Measurements from ENCODE around the gene ASCC2. TPM values are rescaled to one million over a fixed set of nuclear protein-coding genes. Genes with fewer than 3 reads are reported as not detected.

ASCC2 gene
- total RNA-seq (19.8 and 23.8 TPM in 2 replicates), polyA plus RNA-seq (30.5 and 41.2 TPM in 2 replicates), polyA minus RNA-seq (ENCODE audit: low replicate concordance) (92.2 and 187 TPM in 2 replicates)
- 46.2 and 50.9 TPM in 2 replicates for polyA plus RNA-seq (2012)

- peak within 1 kb of the TSS; percentile 93 for H2AFZ ChIP-seq (ENCODE audit: low read length)
- H3K79me2 ChIP-seq (ENCODE audit: control insufficient read depth, insufficient read depth, low read length) = peaks cover 14% of the 10 kb centered on the region
- no peaks in the 10 kb centered on the region for H3K27me3 ChIP-seq (ENCODE audit: control insufficient read depth, insufficient read depth, low read length)
- TF ChIP-seq CTCF (conservative IDR thresholded peaks at IDR 0.05 in 1 of 2, IDR thresholded peaks at IDR 0.05 in 1 of 2; ENCODE audit: low read depth in 1 of 2, low read length in 2 of 2) (no peak), EZH2 (IDR thresholded peaks at IDR 0.05; ENCODE audit: low read length, missing control alignments) (no peak)
- H3K36me3 ChIP-seq (ENCODE audit: control insufficient read depth, insufficient read depth, low read length) = no peaks in the 10 kb centered on the region
- peak within 1 kb of the TSS; percentile 93 to 100 (median 100) for H3K4me3 ChIP-seq (replicated peaks in 1 of 4; ENCODE audit: control extremely low read depth in 1 of 4, insufficient read depth in 1 of 4, low read depth in 3 of 4, low read length in 4 of 4)
- H3K4me2 ChIP-seq (ENCODE audit: extremely low read depth, insufficient read depth, low read length) = peak within 1 kb of the TSS; percentile 99
- H3K9ac ChIP-seq (ENCODE audit: insufficient read depth, low read length) = peak within 1 kb of the TSS; percentile 78
- peaks cover 2% of the 10 kb centered on the region for H3K4me1 ChIP-seq (ENCODE audit: control insufficient read depth, extremely low read depth, insufficient read depth, low read length)
- H3K27ac ChIP-seq (ENCODE audit: insufficient read depth, low read length) = peak within 1 kb of the TSS; percentile 86
- no peaks in the 10 kb centered on the region for H3K9me3 ChIP-seq (ENCODE audit: control insufficient read depth, insufficient read depth, low read depth, low read length)
- peak; percentile 93 to 95 for DNase-seq (ENCODE audit: low read depth in 2 of 2)
- H4K20me1 ChIP-seq (ENCODE audit: control insufficient read depth, extremely low read depth, insufficient read depth, low read length) = no peaks in the 10 kb centered on the region
Measured at GRCh38 chr22:29837741-29838598, at the start of gene ASCC2. ASCC2 (minus strand) TSS chr22:29838274; CDS start chr22:29832325, 5,949 bp downstream.

- Histone ChIP-seq H3K79me2 (ENCODE audit: control insufficient read depth, insufficient read depth, low read length) (peaks cover 56% of the 10 kb centered on the region), H3K9me3 (ENCODE audit: control insufficient read depth, insufficient read depth, low read depth, low read length) (no peaks in the 10 kb centered on the region), H3K4me1 (ENCODE audit: control insufficient read depth, extremely low read depth, insufficient read depth, low read length) (no peaks in the 10 kb centered on the region), H3K4me2 (ENCODE audit: extremely low read depth, insufficient read depth, low read length) (no peak overlapping the region), H3K9ac (ENCODE audit: insufficient read depth, low read length) (no peak overlapping the region), H3K27me3 (ENCODE audit: control insufficient read depth, insufficient read depth, low read length) (no peaks in the 10 kb centered on the region), H3K36me3 (ENCODE audit: control insufficient read depth, insufficient read depth, low read length) (no peaks in the 10 kb centered on the region), H2AFZ (ENCODE audit: low read length) (no peak overlapping the region), H3K4me3 (replicated peaks in 1 of 4; ENCODE audit: control extremely low read depth in 1 of 4, insufficient read depth in 1 of 4, low read depth in 3 of 4, low read length in 4 of 4) (no peak overlapping the region), H3K27ac (ENCODE audit: insufficient read depth, low read length) (no peak overlapping the region), H4K20me1 (ENCODE audit: control insufficient read depth, extremely low read depth, insufficient read depth, low read length) (no peaks in the 10 kb centered on the region)
- DNase-seq (ENCODE audit: low read depth in 2 of 2) = no peak
- TF ChIP-seq CTCF (conservative IDR thresholded peaks at IDR 0.05 in 1 of 2, IDR thresholded peaks at IDR 0.05 in 1 of 2; ENCODE audit: low read depth in 1 of 2, low read length in 2 of 2) (no peak), EZH2 (IDR thresholded peaks at IDR 0.05; ENCODE audit: low read length, missing control alignments) (no peak)
Measured at GRCh38 chr22:29887358-29887757, 49.3 kb upstream of the ASCC2 start.

GRCh38 chr22:29886596-29886995 lies 48.5 kb upstream of the ASCC2 start:
- H4K20me1 ChIP-seq (ENCODE audit: control insufficient read depth, extremely low read depth, insufficient read depth, low read length) = no peaks in the 10 kb centered on the region
- no peak overlapping the region for H2AFZ ChIP-seq (ENCODE audit: low read length)
- no peak overlapping the region for H3K4me3 ChIP-seq (replicated peaks in 1 of 4; ENCODE audit: control extremely low read depth in 1 of 4, insufficient read depth in 1 of 4, low read depth in 3 of 4, low read length in 4 of 4)
- no peak overlapping the region for H3K9ac ChIP-seq (ENCODE audit: insufficient read depth, low read length)
- H3K27me3 ChIP-seq (ENCODE audit: control insufficient read depth, insufficient read depth, low read length) = no peaks in the 10 kb centered on the region
- no peaks in the 10 kb centered on the region for H3K4me1 ChIP-seq (ENCODE audit: control insufficient read depth, extremely low read depth, insufficient read depth, low read length)
- H3K36me3 ChIP-seq (ENCODE audit: control insufficient read depth, insufficient read depth, low read length) = no peaks in the 10 kb centered on the region
- no peak overlapping the region for H3K4me2 ChIP-seq (ENCODE audit: extremely low read depth, insufficient read depth, low read length)
- DNase-seq (ENCODE audit: low read depth in 2 of 2) = peak in 1 of 2 donors; percentile 23
- H3K27ac ChIP-seq (ENCODE audit: insufficient read depth, low read length) = no peak overlapping the region
- TF ChIP-seq EZH2 (IDR thresholded peaks at IDR 0.05; ENCODE audit: low read length, missing control alignments) (no peak), CTCF (conservative IDR thresholded peaks at IDR 0.05 in 1 of 2, IDR thresholded peaks at IDR 0.05 in 1 of 2; ENCODE audit: low read depth in 1 of 2, low read length in 2 of 2) (no peak)
- no peaks in the 10 kb centered on the region for H3K9me3 ChIP-seq (ENCODE audit: control insufficient read depth, insufficient read depth, low read depth, low read length)
- peaks cover 54% of the 10 kb centered on the region for H3K79me2 ChIP-seq (ENCODE audit: control insufficient read depth, insufficient read depth, low read length)
